IMR-90 (cell line): ENCODE measurements around the gene H3-3A. TPM values are rescaled to one million over a fixed set of nuclear protein-coding genes. Genes with fewer than 3 reads are reported as not detected.

ENCODE experiments used
- ATAC-seq: fragments of 200-7000 bp; cut with Tn5 transposase; 2 replicates; pipeline ENCODE4 v1.9.1; 2020; ENCODE audit warnings: low read depth, mild to moderate bottlenecking, moderate library complexity
- BruUV-seq: library from RNA; stranded (reverse); fragments of 400-500 nt; replicated peaks from 2 replicates; lab custom pipeline; 2021; lab: Mats Ljungman, UMichigan
- CTCF ChIA-PET: fragments of 300-600 bp; formaldehyde crosslinking; extraction: SDS; loops from one replicate; lab custom pipeline; 2021; ENCODE audit warnings: antibody characterized with exemption; lab: Yijun Ruan, JAX
- POLR2A ChIA-PET: fragments of 300-600 bp; sonication (Branson Sonifier 250); formaldehyde crosslinking; loops from one replicate; lab custom pipeline; 2022; ENCODE audit warnings: antibody characterized with exemption; ENCODE audit not compliant: unreplicated experiment; lab: Charles Lee
- DNase-seq: peaks from one replicate; pipeline ENCODE4 v3.0.0; 2013
- H2AFZ ChIP-seq: replicated peaks from 2 replicates; pipeline ENCODE3; 2013; ENCODE audit warnings: low read length, mild to moderate bottlenecking; ENCODE audit not compliant: poor library complexity
- H2AK5ac ChIP-seq: 2 replicates; pipeline ENCODE4 v1.6.1; 2013; ENCODE audit warnings: low read depth, low read length, inconsistent platforms
- H2AK9ac ChIP-seq: replicated peaks from 2 replicates; pipeline ENCODE3; 2013; ENCODE audit warnings: mild to moderate bottlenecking, low read depth, low read length, moderate library complexity; ENCODE audit not compliant: poor library complexity
- H2BK120ac ChIP-seq: 2 replicates; pipeline ENCODE4 v1.6.1; 2013; ENCODE audit warnings: low read depth, low read length, inconsistent platforms
- H2BK15ac ChIP-seq: 3 replicates; pipeline ENCODE4 v1.6.1; 2013; ENCODE audit warnings: low read depth, low read length, inconsistent platforms
- H2BK20ac ChIP-seq: 2 replicates; pipeline ENCODE4 v1.6.1; 2013; ENCODE audit warnings: low read depth, mild to moderate bottlenecking, inconsistent platforms, low read length, moderate library complexity
- H2BK5ac ChIP-seq: 2 replicates; pipeline ENCODE4 v1.6.1; 2013; ENCODE audit warnings: mild to moderate bottlenecking, low read depth, low read length, inconsistent platforms; ENCODE audit not compliant: poor library complexity, severe bottlenecking
- H3K14ac ChIP-seq: replicated peaks from 2 replicates; pipeline ENCODE4 v1.6.1; 2013; ENCODE audit warnings: low read depth, low read length, inconsistent platforms
- H3K18ac ChIP-seq: 2 replicates; pipeline ENCODE4 v1.6.1; 2013; ENCODE audit warnings: low read depth, low read length, control low read depth
- H3K23ac ChIP-seq: 2 replicates; pipeline ENCODE4 v1.6.1; 2013; ENCODE audit warnings: low read depth, low read length, inconsistent platforms
- H3K27ac ChIP-seq: 2 replicates; pipeline ENCODE4 v1.5.1; 2013; ENCODE audit warnings: mild to moderate bottlenecking, control low read depth, low read length; ENCODE audit not compliant: insufficient read depth
- H3K27me3 ChIP-seq: 2 replicates; pipeline ENCODE4 v1.6.1; 2013; ENCODE audit warnings: low read length; ENCODE audit not compliant: control insufficient read depth, insufficient read depth
- H3K36me3 ChIP-seq: 2 replicates; pipeline ENCODE4 v1.6.1; 2013; ENCODE audit warnings: low read length, mixed read lengths; ENCODE audit not compliant: control insufficient read depth, insufficient read depth
- H3K4ac ChIP-seq: 2 replicates; pipeline ENCODE4 v1.6.1; 2013; ENCODE audit warnings: low read depth, low read length, inconsistent platforms
- H3K4me1 ChIP-seq: 2 replicates; pipeline ENCODE4 v1.6.1; 2013; ENCODE audit warnings: low read length, mixed read lengths; ENCODE audit not compliant: control insufficient read depth, insufficient read depth
- H3K4me2 ChIP-seq: 2 replicates; pipeline ENCODE4 v1.6.1; 2013; ENCODE audit warnings: low read depth, mild to moderate bottlenecking, control low read depth, low read length, moderate library complexity
- H3K4me3 ChIP-seq: 2 replicates; pipeline ENCODE4 v1.5.1; 2013; ENCODE audit warnings: low read depth, mild to moderate bottlenecking, control low read depth, low read length, moderate library complexity; ENCODE audit not compliant: insufficient read depth
- H3K56ac ChIP-seq: 2 replicates; pipeline ENCODE4 v1.6.1; 2013; ENCODE audit warnings: low read length, inconsistent platforms; ENCODE audit not compliant: insufficient read depth; ENCODE audit errors: extremely low read depth
- H3K79me1 ChIP-seq, 2 experiments: 2 replicates each; pipeline ENCODE4 v1.6.1; 2013; ENCODE audit warnings: low read length in 2 of 2, inconsistent platforms in 1 of 2, low read depth in 1 of 2
- H3K9ac ChIP-seq: 2 replicates; pipeline ENCODE4 v1.6.1; 2013; ENCODE audit warnings: low read depth, low read length, control low read depth
- H3K9me1 ChIP-seq: 2 replicates; pipeline ENCODE4 v1.6.1; 2013; ENCODE audit warnings: low read length, inconsistent platforms; ENCODE audit not compliant: insufficient read depth
- H3K9me3 ChIP-seq: 2 replicates; pipeline ENCODE4 v1.6.1; 2013; ENCODE audit warnings: low read length; ENCODE audit not compliant: control insufficient read depth, insufficient read depth
- H4K20me1 ChIP-seq: 2 replicates; pipeline ENCODE4 v1.6.1; 2013; ENCODE audit warnings: low read length, inconsistent platforms; ENCODE audit not compliant: insufficient read depth
- H4K5ac ChIP-seq: 2 replicates; pipeline ENCODE4 v1.6.1; 2013; ENCODE audit warnings: mild to moderate bottlenecking, low read depth, low read length, control low read depth
- H4K8ac ChIP-seq, 2 experiments: 2 replicates each; pipeline ENCODE4 v1.6.1; 2013; ENCODE audit warnings: low read depth in 2 of 2, low read length in 2 of 2, control low read depth in 1 of 2, inconsistent platforms in 1 of 2
- H4K91ac ChIP-seq: 2 replicates; pipeline ENCODE4 v1.6.1; 2013; ENCODE audit warnings: low read depth, low read length, inconsistent platforms; ENCODE audit not compliant: insufficient read depth
- BHLHE40 ChIP-seq: fragments of 150-350 bp; IDR thresholded peaks from 2 replicates; pipeline ENCODE4 v1.6.1; 2016; ENCODE audit warnings: mild to moderate bottlenecking, low read depth, low read length
- MAZ ChIP-seq: IDR thresholded peaks from 2 replicates; pipeline ENCODE4 v1.6.1; 2012; ENCODE audit warnings: low read depth, mild to moderate bottlenecking, low read length, improper control_type of control experiment, moderate library complexity, borderline replicate concordance
- POLR2A ChIP-seq: IDR thresholded peaks from 2 replicates; pipeline ENCODE4 v1.6.1; 2012; ENCODE audit warnings: mild to moderate bottlenecking, low read depth, low read length
- RAD21 ChIP-seq: IDR thresholded peaks from 2 replicates; pipeline ENCODE4 v1.6.1; 2012; ENCODE audit warnings: low read length, improper control_type of control experiment
- WGBS, 2 experiments: methylation state at CpG; one replicate each; pipeline versions ENCODE4 v1.1.5 to v1.1.7; 2013; ENCODE audit warnings: missing lambda C conversion rate in 2 of 2; ENCODE audit not compliant: insufficient read length in 1 of 2; ENCODE audit errors: extremely low coverage in 2 of 2; 5-methylcytosine and 5-hydroxymethylcytosine counted together
- dilution Hi-C: fragments of 300-500 bp; cut with HindIII; formaldehyde crosslinking; loops from one replicate; pipeline ENCODE4 v1.14.3; 2018; ENCODE audit warnings: low sequenced_read_pairs; ENCODE audit not compliant: unreplicated experiment
- in situ Hi-C: fragments of 300-500 bp; cut with MboI; formaldehyde crosslinking; loops from 3 replicates; pipeline ENCODE4 v1.14.3; 2019; ENCODE audit warnings: low sequenced_read_pairs, inconsistent platforms, mixed read lengths
- intact Hi-C: fragments of 100-400 bp; cut with micrococcal nuclease; formaldehyde crosslinking; loops from 2 replicates; pipeline ENCODE4 v1.10.0; 2022
- polyA plus RNA-seq, 3 experiments: library from polyadenylated mRNA; depleted of rRNA; stranded (reverse); fragments of >200 nt; gene quantifications; 2 replicates each; pipeline ENCODE4 v1.2.3, GENCODE V29; 2012; ENCODE audit warnings: low replicate concordance in 1 of 3
- total RNA-seq: library from RNA; depleted of rRNA; stranded (reverse); fragments of >200 nt; gene quantifications from 2 replicates; pipeline ENCODE4 v1.2.3, GENCODE V29; 2012
- TF ChIP-seq, protein P1 (sequence below): fragments of 150-350 bp; IDR thresholded peaks from 2 replicates; pipeline ENCODE4 v1.6.1; 2016; ENCODE audit warnings: low read depth, mild to moderate bottlenecking, low read length, moderate library complexity, borderline replicate concordance

Gene H3-3A
- total and polyA plus RNA-seq, 2 of the 4 experiments (the other 2 are of a cell fraction), result 188 to 256 TPM

DNA sequence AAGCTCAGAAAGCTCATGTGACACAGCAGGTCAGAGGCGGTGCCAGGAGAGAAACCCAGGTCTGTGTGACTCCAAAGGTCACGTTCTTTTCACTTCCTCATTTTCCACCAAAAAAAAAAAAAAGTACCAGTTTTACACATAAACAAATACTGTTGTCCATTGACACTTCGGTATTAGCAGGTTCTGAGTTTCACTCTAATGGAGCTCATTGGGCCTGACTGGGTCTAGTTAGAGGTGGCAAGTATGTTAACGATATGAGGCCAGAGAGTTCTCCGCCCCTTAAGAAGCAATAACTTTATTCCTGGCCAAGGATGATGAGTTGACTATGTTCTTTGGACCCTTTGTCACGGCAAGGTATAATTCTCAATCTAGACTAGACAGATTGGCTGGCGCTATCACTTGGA is 33.4 kb upstream of the H3-3A start:
- Histone ChIP-seq H4K5ac (no peak overlapping the region), H4K20me1 (no peaks in the 10 kb centered on the region; the same call in 1 of the 2 replicates), H3K9me1 (no peaks in the 10 kb centered on the region), H3K56ac (no peak overlapping the region), H3K4ac (no peak overlapping the region), H3K27ac (no peak overlapping the region), H4K91ac (no peak overlapping the region), H3K79me1 (no peaks in the 10 kb centered on the region), H3K27me3 (peaks cover 8% of the 10 kb centered on the region), H3K18ac (no peak overlapping the region), H3K4me2 (no peak overlapping the region), H3K23ac (no peak overlapping the region), H2AFZ (no peak overlapping the region), H4K8ac (no peak overlapping the region), H2AK5ac (no peak overlapping the region), H3K14ac (no peak overlapping the region), H2BK20ac (no peak overlapping the region), H2BK15ac (no peak overlapping the region), H2AK9ac (no peak overlapping the region), H3K9me3 (no peaks in the 10 kb centered on the region), H2BK120ac (no peak overlapping the region), H2BK5ac (no peak overlapping the region), H3K36me3 (no peaks in the 10 kb centered on the region), H3K4me1 (no peaks in the 10 kb centered on the region), H3K9ac (no peak overlapping the region), H3K4me3 (no peak overlapping the region)
- DNase-seq, result no peak
- ChIA-PET POLR2A (interaction anchor here (0.6 kb wide), 1 partner anchor 24 kb away, joined by 9 read pairs; no protein-coding TSS in a partner anchor), CTCF (no interaction called here)
- TF ChIP-seq POLR2A (no peak), MAZ (no peak), RAD21 (no peak), BHLHE40 (no peak)
- TF ChIP-seq, protein P1, sequence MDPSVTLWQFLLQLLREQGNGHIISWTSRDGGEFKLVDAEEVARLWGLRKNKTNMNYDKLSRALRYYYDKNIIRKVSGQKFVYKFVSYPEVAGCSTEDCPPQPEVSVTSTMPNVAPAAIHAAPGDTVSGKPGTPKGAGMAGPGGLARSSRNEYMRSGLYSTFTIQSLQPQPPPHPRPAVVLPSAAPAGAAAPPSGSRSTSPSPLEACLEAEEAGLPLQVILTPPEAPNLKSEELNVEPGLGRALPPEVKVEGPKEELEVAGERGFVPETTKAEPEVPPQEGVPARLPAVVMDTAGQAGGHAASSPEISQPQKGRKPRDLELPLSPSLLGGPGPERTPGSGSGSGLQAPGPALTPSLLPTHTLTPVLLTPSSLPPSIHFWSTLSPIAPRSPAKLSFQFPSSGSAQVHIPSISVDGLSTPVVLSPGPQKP, result no peak
- BruUV-seq, result no TSS peak
- in situ Hi-C loops, result no loop called here
- intact Hi-C loops, result no loop called here
- WGBS, 2 experiments, result no CpG with 5 or more reads among the region's 7 CpGs
- dilution Hi-C loops, result no loop called here
- ATAC-seq, result no peak
